K562 (cell line): Measurements from ENCODE around the gene CLDN7. TPM values are rescaled to one million over a fixed set of nuclear protein-coding genes. Genes with fewer than 3 reads are reported as not detected.

Source experiments
- CHCHD3 ChIP-seq: fragments of 250-450 bp; sonication (Bioruptor Pico); IDR thresholded peaks from 2 replicates; pipeline ENCODE4 v2.1.2; 2022; ENCODE audit warnings: mild to moderate bottlenecking
- FOXK2 ChIP-seq, 2 experiments: fragments of 450-650 bp; IDR thresholded peaks in 1 of 2; conservative IDR thresholded peaks in 1 of 2; 2 replicates each; pipeline ENCODE4 v1.6.1; 2016; ENCODE audit warnings: low read depth in 2 of 2, mild to moderate bottlenecking in 1 of 2
- FOXP1 ChIP-seq: sonication (generic); formaldehyde crosslinking; IDR thresholded peaks from 2 replicates; pipeline ENCODE4 v1.8.0; 2022; ENCODE audit warnings: mild to moderate bottlenecking, missing genetic modification reagents
- GATAD2B ChIP-seq: fragments of 450-650 bp; IDR thresholded peaks from 2 replicates; pipeline ENCODE4 v1.6.1; 2017; ENCODE audit warnings: mild to moderate bottlenecking, borderline replicate concordance
- GTF2F1 ChIP-seq: IDR thresholded peaks from 2 replicates; pipeline ENCODE4 v1.6.1; 2011; ENCODE audit warnings: low read depth, low read length, improper control_type of control experiment
- KLF10 ChIP-seq: fragments of 250-450 bp; sonication (Bioruptor Pico); IDR thresholded peaks from 2 replicates; pipeline ENCODE4 v1.6.1; 2021; ENCODE audit warnings: matching md5 sums
- KLF6 ChIP-seq: fragments of 250-450 bp; sonication (Bioruptor Pico); IDR thresholded peaks from 2 replicates; pipeline ENCODE4 v1.4.0; 2020; ENCODE audit warnings: mild to moderate bottlenecking, moderate library complexity, borderline replicate concordance
- NBN ChIP-seq: fragments of 450-650 bp; IDR thresholded peaks from 2 replicates; pipeline ENCODE4 v1.6.1; 2016; ENCODE audit warnings: low read depth, mild to moderate bottlenecking
- NCOR1 ChIP-seq: fragments of 450-650 bp; IDR thresholded peaks from 2 replicates; pipeline ENCODE4 v1.6.1; 2016; ENCODE audit warnings: mild to moderate bottlenecking, moderate library complexity
- PRPF4 ChIP-seq: fragments of 200-400 bp; formaldehyde crosslinking; IDR thresholded peaks from one replicate; pipeline ENCODE4 v1.6.1; 2017; ENCODE audit warnings: low read length, low read depth, mild to moderate bottlenecking; ENCODE audit not compliant: insufficient read depth, poor library complexity, severe bottlenecking
- RBBP5 ChIP-seq: fragments of 200-600 bp; sonication (generic); IDR thresholded peaks from 2 replicates; pipeline ENCODE4 v1.6.1; 2012; ENCODE audit warnings: borderline replicate concordance, mild to moderate bottlenecking, low read length, control low read depth, inconsistent platforms; ENCODE audit not compliant: insufficient read depth, poor library complexity, severe bottlenecking
- RHOXF2B ChIP-seq: fragments of 250-450 bp; sonication (Bioruptor Pico); conservative IDR thresholded peaks from 2 replicates; pipeline ENCODE4 v1.5.1; 2021
- SETDB1 ChIP-seq: IDR thresholded peaks from one replicate; pipeline ENCODE4 v1.6.1; 2012; ENCODE audit warnings: low read length, control low read depth, inconsistent platforms
- SMARCC2 ChIP-seq: fragments of 450-650 bp; IDR thresholded peaks from 2 replicates; pipeline ENCODE4 v1.6.1; 2017; ENCODE audit warnings: antibody characterized with exemption, moderate library complexity, mild to moderate bottlenecking, low read depth
- TAF15 ChIP-seq: fragments of 200-400 bp; formaldehyde crosslinking; IDR thresholded peaks from 2 replicates; pipeline ENCODE4 v1.6.1; 2017; ENCODE audit warnings: mild to moderate bottlenecking, low read depth, low read length, moderate library complexity
- ZBED1 ChIP-seq: IDR thresholded peaks from 2 replicates; pipeline ENCODE4 v1.6.1; 2014
- ZC3H8 ChIP-seq: fragments of 450-650 bp; IDR thresholded peaks from 2 replicates; pipeline ENCODE4 v1.6.1; 2017
- ZNF184 ChIP-seq: sonication (generic); formaldehyde crosslinking; IDR thresholded peaks from 2 replicates; pipeline ENCODE4 v1.5.0; 2020; ENCODE audit warnings: missing genetic modification reagents
- ZNF232 ChIP-seq: sonication (generic); formaldehyde crosslinking; IDR thresholded peaks from 2 replicates; pipeline ENCODE4 v1.8.0; 2022; ENCODE audit warnings: mild to moderate bottlenecking, missing genetic modification reagents
- ZNF764 ChIP-seq: fragments of 250-450 bp; sonication (Bioruptor Pico); IDR thresholded peaks from 2 replicates; pipeline ENCODE4 v1.4.0; 2020; ENCODE audit warnings: low read depth, mild to moderate bottlenecking, moderate library complexity
- polyA plus RNA-seq, 8 experiments: library from polyadenylated mRNA; depleted of rRNA in 4 of 8; stranded (reverse) in 5 of 8; unstranded in 3 of 8; fragments of >200 nt; fragmentation: Nextera tagmentation in 2 of 8; fragmentation: Illumina TruSeq in 1 of 8; extraction: Ambion mirVana in 2 of 8; extraction: Trizol in 1 of 8; gene quantifications; 2 replicates each; pipeline versions ENCODE4 v1.2.1 to v1.2.3, GENCODE V29; 2011 to 2014; ENCODE audit warnings: inconsistent platforms in 1 of 8, missing spikeins in 1 of 8
- total RNA-seq, 7 experiments: library from RNA; depleted of rRNA in 6 of 7; stranded (reverse); fragments of >200 nt in 6 of 7; fragmentation: Illumina TruSeq in 2 of 7; extraction: Trizol in 2 of 7; gene quantifications; 2 replicates each; pipeline versions ENCODE4 v1.2.1 to v1.2.3, GENCODE V29; 2011 to 2021; ENCODE audit warnings: low replicate concordance in 1 of 7
- TF ChIP-seq, protein P1 (sequence below): fragments of 150-350 bp; conservative IDR thresholded peaks from 2 replicates; pipeline ENCODE4 v1.6.1; 2014; ENCODE audit warnings: low read length
- TF ChIP-seq, protein P2 (sequence below): fragments of 450-650 bp; formaldehyde crosslinking; IDR thresholded peaks from 2 replicates; pipeline ENCODE4 v1.4.0; 2022; ENCODE audit warnings: missing genetic modification characterization
- TF ChIP-seq, protein P3 (sequence below): fragments of 450-650 bp; formaldehyde crosslinking; conservative IDR thresholded peaks from 2 replicates; pipeline ENCODE4 v1.4.0; 2022; ENCODE audit warnings: mild to moderate bottlenecking, missing genetic modification characterization
- TF ChIP-seq, protein P4 (sequence below): fragments of 450-650 bp; formaldehyde crosslinking; IDR thresholded peaks from 2 replicates; pipeline ENCODE4 v1.4.0; 2022; ENCODE audit warnings: mild to moderate bottlenecking, moderate library complexity

Gene CLDN7
- total and polyA plus RNA-seq, 9 of the 15 experiments (the other 6 are each of a cell fraction or from before 2014, with no cell fraction given) = 2.2 to 14.5 (median 7.6) TPM

DNA sequence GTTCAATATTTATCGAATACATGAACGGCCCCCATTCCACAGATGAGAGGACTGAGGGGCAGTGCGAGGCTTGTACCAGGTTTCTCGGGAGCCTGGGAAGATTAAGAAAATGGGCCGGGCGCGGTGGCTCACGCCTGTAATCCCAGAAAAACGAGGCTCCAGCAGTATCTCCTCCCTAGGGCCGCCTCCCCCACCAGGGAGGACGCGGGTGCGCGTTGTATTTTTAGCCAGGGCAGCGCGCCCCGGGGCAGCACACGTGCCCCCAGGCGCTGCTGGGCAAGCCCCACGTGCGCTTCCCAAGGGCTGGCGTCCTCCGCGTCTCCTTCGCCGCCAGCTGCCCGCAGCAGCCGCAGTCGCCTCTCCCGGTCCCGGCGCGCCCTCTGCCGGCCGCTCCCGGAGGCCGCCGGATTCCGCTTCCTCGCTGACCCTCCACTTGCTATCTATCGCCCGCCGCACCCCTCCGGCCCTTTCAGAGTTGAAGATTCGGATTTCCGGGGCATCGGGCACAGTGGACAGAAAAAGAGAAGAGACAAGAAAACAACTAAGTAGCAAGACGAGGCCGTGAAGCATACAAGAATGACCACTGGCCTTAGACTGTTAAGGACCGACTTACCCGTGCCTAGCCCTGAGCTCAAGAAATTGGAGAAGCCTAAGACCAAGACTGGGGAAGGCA is 34.0 kb upstream of the CLDN7 start (continued):
- no peak for TF ChIP-seq ZBED1
- no peak for TF ChIP-seq SMARCC2
- no peak for TF ChIP-seq GATAD2B
- TF ChIP-seq RBBP5 = no peak
- no peak for TF ChIP-seq ZNF184
- TF ChIP-seq KLF10 = no peak
- TF ChIP-seq KLF6 (CRISPR knock-in tag) = no peak
- TF ChIP-seq, protein P1, sequence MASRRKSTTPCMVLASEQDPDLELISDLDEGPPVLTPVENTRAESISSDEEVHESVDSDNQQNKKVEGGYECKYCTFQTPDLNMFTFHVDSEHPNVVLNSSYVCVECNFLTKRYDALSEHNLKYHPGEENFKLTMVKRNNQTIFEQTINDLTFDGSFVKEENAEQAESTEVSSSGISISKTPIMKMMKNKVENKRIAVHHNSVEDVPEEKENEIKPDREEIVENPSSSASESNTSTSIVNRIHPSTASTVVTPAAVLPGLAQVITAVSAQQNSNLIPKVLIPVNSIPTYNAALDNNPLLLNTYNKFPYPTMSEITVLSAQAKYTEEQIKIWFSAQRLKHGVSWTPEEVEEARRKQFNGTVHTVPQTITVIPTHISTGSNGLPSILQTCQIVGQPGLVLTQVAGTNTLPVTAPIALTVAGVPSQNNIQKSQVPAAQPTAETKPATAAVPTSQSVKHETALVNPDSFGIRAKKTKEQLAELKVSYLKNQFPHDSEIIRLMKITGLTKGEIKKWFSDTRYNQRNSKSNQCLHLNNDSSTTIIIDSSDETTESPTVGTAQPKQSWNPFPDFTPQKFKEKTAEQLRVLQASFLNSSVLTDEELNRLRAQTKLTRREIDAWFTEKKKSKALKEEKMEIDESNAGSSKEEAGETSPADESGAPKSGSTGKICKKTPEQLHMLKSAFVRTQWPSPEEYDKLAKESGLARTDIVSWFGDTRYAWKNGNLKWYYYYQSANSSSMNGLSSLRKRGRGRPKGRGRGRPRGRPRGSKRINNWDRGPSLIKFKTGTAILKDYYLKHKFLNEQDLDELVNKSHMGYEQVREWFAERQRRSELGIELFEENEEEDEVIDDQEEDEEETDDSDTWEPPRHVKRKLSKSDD = no peak
- no peak for TF ChIP-seq NBN
- no peak for TF ChIP-seq ZC3H8
- TF ChIP-seq PRPF4 = no peak
- no peak for TF ChIP-seq NCOR1
- no peak for TF ChIP-seq GTF2F1
- no peak for TF ChIP-seq SETDB1
- no peak for TF ChIP-seq ZNF764 (CRISPR knock-in tag)
- TF ChIP-seq RHOXF2B (CRISPR knock-in tag) = no peak
- no peak for TF ChIP-seq ZNF232 (CRISPR knock-in tag)
- no peak for TF ChIP-seq CHCHD3 (CRISPR knock-in tag)
- no peak for TF ChIP-seq TAF15
- TF ChIP-seq, protein P2, sequence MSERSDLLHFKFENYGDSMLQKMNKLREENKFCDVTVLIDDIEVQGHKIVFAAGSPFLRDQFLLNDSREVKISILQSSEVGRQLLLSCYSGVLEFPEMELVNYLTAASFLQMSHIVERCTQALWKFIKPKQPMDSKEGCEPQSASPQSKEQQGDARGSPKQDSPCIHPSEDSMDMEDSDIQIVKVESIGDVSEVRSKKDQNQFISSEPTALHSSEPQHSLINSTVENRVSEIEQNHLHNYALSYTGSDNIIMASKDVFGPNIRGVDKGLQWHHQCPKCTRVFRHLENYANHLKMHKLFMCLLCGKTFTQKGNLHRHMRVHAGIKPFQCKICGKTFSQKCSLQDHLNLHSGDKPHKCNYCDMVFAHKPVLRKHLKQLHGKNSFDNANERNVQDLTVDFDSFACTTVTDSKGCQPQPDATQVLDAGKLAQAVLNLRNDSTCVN (CRISPR knock-in tag) = no peak
- TF ChIP-seq, protein P3, sequence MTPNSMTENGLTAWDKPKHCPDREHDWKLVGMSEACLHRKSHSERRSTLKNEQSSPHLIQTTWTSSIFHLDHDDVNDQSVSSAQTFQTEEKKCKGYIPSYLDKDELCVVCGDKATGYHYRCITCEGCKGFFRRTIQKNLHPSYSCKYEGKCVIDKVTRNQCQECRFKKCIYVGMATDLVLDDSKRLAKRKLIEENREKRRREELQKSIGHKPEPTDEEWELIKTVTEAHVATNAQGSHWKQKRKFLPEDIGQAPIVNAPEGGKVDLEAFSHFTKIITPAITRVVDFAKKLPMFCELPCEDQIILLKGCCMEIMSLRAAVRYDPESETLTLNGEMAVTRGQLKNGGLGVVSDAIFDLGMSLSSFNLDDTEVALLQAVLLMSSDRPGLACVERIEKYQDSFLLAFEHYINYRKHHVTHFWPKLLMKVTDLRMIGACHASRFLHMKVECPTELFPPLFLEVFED (CRISPR knock-in tag) = no peak
- no peak for TF ChIP-seq FOXP1 (CRISPR knock-in tag)
- TF ChIP-seq, protein P4, sequence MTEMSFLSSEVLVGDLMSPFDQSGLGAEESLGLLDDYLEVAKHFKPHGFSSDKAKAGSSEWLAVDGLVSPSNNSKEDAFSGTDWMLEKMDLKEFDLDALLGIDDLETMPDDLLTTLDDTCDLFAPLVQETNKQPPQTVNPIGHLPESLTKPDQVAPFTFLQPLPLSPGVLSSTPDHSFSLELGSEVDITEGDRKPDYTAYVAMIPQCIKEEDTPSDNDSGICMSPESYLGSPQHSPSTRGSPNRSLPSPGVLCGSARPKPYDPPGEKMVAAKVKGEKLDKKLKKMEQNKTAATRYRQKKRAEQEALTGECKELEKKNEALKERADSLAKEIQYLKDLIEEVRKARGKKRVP = no peak
- no peak for TF ChIP-seq FOXK2 (conservative IDR thresholded peaks at IDR 0.05 in 1 of 2, IDR thresholded peaks at IDR 0.05 in 1 of 2; ENCODE audit: low read depth in 2 of 2)
